GM13977 (cell line): ENCODE measurements around the gene CRADD.

Experiments used
- DNase-seq: peaks from one replicate; pipeline ENCODE4 v3.0.0; 2012; ENCODE audit warnings: low spot score
- in situ Hi-C: fragments of 300-500 bp; cut with MboI; formaldehyde crosslinking; loops from one replicate; pipeline ENCODE4 v1.12.0; 2022; ENCODE audit warnings: low sequenced_read_pairs, low pct_unique_long_range_greater_than_20kb, mixed read lengths, inconsistent platforms; ENCODE audit not compliant: unreplicated experiment
- TF ChIP-seq, protein P1 (sequence below): IDR thresholded peaks from 2 replicates; pipeline ENCODE4 v1.5.1; 2012; ENCODE audit warnings: mild to moderate bottlenecking, control low read depth; ENCODE audit not compliant: insufficient read depth; ENCODE audit errors: extremely low read depth, missing control alignments

The CRADD gene

DNA sequence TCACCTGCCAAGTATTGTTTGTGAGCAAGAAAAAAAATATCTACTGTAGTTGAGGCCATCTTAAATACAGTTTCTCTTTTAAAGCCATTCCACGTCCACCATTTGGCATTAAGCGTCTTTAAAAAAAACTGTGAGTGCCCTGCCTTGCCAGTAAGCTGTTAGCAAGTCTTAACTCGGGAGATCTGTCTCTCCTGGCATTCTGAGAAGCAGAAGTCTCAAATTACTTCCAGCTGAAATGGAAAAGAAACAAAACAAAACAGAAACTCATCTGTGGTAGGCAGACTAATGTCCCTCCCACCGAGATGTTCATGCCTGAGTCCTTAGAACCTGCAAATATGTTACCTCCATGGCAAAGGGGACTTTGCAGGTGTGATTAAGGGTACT is 126.2 kb downstream of the CRADD start:
- in situ Hi-C loops = no loop called here
- DNase-seq = no peak
- TF ChIP-seq, protein P1, sequence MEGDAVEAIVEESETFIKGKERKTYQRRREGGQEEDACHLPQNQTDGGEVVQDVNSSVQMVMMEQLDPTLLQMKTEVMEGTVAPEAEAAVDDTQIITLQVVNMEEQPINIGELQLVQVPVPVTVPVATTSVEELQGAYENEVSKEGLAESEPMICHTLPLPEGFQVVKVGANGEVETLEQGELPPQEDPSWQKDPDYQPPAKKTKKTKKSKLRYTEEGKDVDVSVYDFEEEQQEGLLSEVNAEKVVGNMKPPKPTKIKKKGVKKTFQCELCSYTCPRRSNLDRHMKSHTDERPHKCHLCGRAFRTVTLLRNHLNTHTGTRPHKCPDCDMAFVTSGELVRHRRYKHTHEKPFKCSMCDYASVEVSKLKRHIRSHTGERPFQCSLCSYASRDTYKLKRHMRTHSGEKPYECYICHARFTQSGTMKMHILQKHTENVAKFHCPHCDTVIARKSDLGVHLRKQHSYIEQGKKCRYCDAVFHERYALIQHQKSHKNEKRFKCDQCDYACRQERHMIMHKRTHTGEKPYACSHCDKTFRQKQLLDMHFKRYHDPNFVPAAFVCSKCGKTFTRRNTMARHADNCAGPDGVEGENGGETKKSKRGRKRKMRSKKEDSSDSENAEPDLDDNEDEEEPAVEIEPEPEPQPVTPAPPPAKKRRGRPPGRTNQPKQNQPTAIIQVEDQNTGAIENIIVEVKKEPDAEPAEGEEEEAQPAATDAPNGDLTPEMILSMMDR = no peak

DNA sequence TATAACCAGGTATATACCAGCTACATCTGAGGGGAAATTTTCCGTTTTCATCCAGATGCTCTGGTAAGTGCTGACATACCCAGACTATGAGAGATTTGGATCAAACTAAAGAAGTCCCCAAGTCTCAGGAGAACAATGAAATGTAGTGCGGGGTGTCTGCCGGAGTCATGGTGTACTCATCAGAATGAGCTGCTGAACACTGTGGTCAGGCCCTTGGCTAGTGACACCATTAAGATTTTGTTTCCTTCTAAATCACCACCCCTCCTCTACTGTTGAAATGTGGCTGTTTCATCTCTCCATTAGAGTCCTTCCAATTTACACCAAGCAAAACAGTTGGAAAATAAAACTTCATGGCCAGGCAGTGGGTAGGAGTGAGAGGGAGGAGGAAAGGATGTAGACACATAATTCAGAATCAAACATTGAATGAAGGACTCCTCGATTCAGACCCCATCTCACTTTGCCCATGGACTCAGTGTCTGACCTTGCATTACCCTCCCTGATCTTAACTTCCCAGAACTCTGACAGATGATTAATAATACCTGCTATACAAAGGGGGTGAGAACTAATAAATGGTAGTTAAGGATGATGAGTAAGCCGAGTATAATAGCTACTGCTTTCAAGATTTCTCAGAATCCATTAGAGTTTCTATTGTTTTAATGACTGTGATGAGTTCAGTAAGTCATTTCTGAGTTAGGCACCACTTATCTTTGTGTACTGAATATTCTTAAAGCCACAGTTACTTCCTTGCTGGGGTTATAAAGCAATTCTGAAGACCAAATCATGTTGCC is 127.4 kb downstream of the CRADD start:
- no peak for DNase-seq
- in situ Hi-C loops = no loop called here
- TF ChIP-seq, protein P1 = no peak

DNA sequence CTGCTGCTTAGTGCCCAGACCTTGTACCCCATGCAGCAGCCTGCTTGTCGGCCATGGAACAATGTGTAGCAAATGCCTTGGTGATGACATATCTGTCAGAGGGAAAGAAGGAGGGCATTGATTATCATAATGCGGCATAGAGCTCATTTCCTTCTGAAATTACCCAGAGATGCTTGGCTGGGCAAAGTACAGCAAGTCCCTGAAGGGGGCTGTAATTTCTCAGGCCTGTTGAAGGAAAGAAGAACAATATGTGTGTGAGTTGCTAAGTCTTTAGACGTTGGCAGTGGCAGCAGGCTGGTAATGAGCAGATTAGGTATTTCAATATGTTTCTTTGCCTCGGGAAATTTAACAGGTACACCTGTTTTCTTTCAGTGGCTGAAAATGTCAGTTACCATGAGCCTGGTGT is 128.6 kb downstream of the CRADD start:
- TF ChIP-seq, protein P1 = no peak
- in situ Hi-C loops = no loop called here
- no peak for DNase-seq

DNA sequence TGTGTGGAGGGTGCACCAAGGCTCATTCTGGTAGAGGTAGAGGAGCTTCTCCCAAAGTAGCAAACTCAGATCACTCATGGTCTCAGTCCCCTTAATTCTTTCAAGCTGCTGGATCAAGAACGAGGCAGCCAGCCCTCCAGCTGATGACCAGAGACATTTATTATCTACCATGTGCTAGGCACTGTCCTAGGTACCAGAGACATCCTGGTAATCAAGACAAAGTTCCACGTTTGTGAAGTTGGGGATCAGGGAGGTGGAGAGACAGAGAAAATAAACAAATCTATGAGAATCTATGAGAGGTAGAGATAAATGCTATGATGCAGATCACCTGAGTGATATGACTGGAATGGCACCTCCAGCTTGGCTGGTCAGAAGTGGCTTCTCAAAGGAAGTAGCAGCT is 130.2 kb downstream of the CRADD start:
- TF ChIP-seq, protein P1 = no peak
- in situ Hi-C loops = no loop called here
- DNase-seq = no peak

DNA sequence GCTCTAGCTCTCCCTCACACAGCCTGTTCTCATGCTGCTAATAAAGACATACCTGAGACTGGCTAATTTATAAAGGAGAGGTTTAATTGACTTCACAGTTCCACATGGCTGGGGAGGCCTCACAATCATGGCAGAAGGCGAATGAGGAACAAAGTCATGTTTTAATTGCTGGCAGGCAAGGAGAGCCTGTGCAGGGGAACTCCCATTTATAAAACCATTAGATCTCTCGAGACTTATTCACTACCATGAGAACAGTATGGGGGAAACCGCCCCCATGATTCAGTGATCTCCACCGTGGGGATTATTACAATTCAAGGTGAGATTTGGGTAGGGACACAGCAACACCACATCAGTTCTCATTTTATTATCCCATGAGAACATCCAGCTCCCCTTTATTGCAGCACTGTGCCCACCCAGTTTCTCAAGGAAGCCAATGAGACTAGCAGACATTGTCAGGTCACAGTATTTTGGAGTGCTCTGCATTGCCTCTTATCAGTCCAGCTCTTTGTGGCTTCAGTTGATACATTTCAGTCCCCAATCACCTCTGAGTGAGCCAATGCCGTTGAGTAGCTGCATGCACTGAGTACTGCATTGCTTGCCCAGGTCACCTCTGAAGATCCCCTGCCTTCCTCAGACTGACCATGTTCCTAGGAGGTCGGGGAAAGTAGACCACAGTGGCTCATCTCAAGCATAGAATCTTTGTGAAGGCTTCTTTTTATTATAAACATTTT is 131.2 kb downstream of the CRADD start:
- DNase-seq = no peak
- in situ Hi-C loops = no loop called here
- TF ChIP-seq, protein P1 = no peak

- TF ChIP-seq, protein P1 = no peak
- in situ Hi-C loops = no loop called here
- no peak for DNase-seq
These were observed 135.5 kb downstream of the CRADD start for GRCh38 chr12:93812626-93813025.
